NCI-H1417 treated with DMSO at 0.1 percent for 48 hours (cell line): Measurements from ENCODE around the gene DNAI2.
"Not testable (repeated sequence)": the region's sequence is repeated elsewhere in the genome, so short reads cannot be mapped to it uniquely, and the experiment has no call there.

ENCODE experiments used
- DNase-seq: peaks from one replicate; lab custom pipeline; 2025; lab: John Stamatoyannopoulos, UW

The DNAI2 gene

DNA sequence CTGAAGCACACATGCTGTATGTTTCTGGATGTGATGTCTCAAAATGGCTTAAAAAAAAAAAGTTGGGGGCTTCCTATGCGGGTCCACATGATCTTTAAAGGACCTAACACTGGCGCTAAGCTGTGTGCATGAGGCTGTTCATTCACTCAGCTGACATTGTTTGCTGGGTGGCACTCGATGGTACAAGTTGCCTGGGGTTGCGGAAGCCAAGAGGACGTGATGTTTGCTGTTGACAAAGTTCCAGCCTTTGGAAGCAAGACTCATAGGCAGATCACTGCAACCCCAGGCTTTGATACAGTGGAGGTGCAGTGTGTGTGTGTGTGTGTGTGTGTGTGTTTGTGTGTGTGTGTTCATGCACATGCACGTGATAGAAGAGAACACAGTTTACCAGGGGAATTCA lies 29.5 kb upstream of the DNAI2 start:
- no peak for DNase-seq

DNA sequence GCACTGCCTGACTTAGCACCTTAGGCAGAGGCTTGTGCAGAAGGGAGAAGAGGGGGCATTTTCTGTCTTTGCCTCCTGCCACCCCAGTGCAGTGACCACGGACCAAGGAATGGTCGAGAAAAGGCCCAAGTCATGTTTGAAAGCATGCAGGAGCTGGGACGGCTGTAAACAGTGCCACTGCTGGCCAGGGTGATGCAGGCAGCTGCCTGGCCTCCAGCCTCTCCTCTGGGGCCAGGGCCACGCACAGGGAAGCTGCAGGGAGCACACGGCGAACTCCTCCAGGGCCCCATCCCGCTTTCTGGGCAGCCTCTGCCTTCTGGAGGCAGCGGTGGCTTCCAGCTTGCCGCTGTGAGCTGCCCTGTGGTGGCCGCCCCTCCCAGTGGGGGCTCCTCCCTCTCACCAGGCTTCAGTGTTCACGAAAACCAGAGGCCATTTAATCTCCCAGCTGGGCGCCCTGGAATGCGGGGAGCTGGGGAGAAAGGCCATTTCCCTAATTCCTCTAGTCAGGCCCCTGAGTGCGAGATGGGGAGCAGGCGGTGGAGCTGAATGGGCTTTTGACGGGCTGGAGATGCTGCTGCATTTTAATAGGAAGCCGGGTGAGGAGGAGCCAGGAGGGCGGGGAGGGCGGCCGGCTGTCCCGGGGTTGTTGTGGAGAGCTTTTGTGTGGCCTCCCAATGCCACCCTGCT lies 28.7 kb upstream of the DNAI2 start:
- no peak for DNase-seq

DNA sequence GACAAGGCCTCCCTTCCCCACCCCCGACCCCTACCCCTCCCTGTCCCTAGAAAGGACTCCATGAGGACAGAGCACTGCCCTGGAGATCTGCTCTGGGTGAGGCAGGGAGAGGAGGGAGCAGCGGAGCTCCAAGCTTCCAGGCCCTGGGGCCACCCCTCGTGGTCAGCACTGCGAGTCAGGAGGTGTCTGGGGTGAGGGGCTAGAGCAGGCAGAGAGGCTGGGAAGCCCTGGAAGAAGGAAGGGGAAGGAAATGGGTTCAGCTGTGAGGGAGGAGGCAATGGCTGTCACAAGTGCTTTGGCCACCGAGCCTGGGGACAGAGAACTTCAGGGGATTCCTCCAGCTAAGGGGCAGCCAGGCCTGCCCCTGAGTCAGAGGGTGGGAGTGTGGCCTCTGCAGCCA lies 28.2 kb upstream of the DNAI2 start:
- no peak for DNase-seq

DNA sequence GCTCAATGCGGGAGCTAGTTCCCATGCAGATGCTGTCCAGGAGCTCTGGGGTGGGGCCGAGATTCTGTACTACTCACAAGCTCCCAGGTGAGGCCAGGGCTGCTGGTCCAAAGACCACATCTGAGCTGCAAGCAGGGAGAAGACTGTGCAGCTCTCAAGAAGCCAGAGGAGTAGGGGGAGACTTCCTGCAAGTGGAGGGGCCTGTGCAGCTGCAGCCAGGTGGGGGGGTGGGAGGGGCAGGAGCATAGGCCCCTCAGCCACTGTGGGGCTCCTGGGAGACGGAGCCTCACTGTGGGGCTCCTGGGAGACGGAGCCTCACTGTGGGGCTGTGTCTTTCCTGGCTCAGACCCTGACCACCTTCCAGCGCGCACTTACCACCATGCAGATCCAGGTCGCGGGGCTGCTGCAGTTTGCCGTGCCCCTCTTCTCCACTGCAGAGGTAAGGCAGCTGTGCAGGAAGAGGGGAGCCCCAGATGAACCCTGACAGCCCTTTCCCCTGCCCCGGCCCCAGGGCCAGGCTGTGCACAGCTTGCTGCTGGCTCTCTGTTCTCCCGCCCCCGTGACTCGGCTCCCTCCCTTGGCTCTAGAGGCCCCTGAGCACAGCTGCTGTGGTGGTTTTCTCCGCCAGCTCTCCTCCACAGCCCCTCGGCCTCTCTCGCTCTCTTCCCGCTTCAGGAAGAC lies 24.3 kb upstream of the DNAI2 start:
- no peak for DNase-seq

DNA sequence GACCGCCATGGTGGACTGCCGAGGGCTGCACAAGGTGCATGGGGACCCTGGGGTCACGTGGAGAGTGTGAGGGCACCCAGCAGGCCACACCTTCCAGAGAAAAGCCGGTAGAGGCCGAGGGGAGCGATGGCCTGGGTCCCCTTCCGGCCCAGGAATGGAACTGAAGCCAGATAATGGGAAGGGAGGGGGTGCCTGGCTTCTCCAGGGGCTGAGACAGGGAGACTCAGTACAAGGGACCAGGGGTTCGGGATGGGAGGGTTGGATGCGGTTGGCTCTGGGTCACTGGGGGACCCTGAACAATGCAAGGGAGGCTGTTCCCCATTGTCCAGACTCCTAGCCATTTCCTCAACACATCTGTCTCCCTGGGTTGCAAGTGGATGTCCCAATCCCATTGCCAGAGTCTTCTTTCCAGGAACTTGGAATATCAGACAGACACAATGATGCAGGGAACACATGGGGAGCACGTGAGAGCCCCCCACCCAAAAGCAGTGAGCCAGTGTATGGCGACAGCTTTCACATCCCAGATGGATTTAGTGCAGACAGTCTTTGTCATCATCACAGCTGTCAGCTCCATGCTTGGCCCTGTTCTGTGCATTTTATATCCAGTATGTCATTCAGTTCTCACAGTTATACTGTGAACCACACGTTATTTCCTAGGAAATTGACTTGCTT lies 23.6 kb upstream of the DNAI2 start:
- DNase-seq: no peak

DNA sequence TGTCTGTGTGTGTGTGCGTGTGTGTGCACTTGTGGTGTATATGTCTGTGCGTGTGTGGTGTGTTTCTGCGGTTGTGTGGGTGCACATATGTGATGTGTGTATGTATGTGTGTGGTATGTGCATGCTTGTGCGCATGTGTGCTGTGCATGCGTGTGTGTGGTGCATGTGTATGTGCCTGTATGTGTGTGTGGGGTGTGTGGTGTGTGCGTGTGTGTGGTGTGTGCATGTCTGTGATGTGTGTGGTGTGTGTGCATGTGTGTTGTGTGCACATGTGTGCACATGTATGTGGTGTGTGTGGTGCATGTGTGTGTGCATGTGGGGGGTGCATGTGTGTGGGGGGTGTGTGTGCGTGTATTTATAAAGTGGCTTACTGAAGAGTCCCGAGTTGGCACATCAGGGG lies 23.0 kb upstream of the DNAI2 start:
- DNase-seq: no peak

DNA sequence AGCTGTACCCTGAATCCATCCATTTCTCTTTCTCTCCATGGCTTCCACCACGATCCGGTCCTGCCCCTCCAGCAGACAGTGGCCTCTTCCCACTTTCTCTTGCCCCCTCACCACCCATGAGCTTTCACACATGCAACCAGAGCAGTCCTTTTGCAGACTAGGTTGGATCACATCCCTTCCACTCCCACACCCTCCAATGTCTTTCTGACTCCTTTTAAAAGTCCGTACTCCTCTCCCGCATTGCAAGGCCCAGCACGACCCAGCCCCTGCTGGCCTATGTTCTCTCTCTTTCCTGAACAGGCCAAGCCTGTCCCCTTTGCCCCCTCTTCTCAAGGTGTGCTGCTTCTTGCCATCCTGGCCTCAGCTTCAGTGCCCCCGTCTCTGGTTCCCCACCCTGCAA lies 22.5 kb upstream of the DNAI2 start:
- DNase-seq: no peak

DNA sequence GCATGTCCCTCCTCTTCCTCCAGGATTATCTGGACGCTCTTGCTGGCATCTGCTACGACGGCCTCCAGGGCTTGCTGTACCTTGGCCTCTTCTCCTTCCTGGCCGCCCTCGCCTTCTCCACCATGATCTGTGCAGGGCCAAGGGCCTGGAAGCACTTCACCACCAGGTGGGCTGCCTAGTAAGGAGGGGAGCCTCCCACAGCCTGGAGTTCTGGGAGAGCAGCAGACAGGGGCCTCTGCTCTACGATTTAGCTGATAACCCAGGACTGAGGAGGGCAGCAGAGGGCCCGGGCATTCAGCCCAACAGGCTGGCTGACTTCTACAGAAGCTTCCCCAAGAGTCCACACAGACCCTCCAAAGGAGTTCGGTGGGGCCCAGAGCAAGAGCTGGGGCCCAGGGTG lies 21.8 kb upstream of the DNAI2 start:
- no peak for DNase-seq

DNA sequence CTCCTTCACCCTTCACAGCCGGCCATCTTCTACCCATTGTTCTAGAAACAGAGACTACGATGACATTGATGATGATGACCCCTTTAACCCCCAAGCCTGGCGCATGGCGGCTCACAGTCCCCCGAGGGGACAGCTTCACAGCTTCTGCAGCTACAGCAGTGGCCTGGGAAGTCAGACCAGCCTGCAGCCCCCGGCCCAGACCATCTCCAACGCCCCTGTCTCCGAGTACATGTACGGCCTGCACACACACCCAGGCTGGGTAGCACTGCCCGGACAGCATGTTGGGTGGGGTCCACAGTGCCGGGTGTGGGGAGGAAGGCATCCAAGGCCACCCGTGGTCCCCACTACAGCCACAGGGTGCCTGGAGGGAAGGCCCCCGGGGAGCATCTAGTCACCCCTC lies 21.0 kb upstream of the DNAI2 start:
- no peak for DNase-seq

DNA sequence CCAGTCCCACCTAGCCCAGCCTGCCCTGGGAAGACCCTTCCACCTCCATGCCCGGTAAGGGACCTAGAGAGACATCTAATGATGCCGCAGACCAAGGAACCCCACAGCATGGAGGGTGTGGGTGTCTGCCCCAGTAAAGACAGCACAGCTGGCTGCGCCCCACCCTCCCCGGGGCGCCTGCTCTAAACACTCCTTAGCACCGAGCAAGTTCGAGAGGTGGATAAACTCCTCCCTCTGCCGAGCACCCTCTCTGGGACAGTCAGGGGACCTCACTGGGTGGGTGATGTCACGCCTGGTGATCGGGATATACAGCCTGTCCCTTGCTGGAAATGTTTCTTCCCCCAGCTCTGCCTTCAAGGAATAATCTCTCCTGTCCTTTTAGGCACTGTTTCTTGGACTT lies 16.7 kb upstream of the DNAI2 start:
- DNase-seq: no peak

DNA sequence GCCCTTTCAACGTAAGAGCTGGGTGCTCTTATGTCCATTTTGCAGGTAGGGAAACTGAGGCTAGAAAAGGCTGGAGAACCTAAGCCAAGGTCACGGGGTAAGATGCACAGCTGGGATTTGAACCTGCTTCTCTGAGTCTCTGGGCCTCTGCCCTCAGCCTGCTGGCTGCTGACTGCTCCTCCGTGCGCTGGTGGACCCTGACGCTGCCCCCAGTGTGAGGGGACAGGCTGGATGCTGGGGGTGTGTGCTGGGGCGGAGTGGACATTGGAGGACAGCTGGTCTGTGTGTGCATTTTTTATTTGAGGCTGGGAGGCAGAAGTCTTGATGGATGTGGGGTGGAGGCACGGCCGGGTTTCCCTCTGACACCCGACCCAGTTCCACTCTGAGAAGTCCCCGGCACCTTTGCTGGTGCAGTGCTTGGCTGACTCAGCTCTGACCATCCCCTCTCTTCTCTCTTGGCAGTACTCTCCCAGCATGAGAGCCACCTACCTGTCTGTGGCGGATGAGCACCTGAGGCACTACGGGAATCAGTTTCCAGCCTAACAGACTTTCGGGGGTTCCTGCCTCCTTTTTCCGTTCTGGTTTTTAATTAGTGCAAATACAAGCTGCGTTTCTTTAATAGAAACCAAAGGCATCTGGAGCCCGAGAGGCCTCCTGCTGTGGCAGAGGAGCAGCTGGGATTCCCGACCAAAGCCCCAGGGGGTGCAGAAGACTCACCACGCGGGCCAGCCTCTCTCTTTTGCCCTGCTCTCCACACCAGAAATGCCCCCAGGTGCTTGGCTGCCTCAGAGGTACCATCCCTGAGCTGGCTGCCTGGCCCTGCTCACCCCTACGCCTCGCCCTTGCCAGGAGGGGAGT lies 14.1 kb upstream of the DNAI2 start:
- no peak for DNase-seq

DNA sequence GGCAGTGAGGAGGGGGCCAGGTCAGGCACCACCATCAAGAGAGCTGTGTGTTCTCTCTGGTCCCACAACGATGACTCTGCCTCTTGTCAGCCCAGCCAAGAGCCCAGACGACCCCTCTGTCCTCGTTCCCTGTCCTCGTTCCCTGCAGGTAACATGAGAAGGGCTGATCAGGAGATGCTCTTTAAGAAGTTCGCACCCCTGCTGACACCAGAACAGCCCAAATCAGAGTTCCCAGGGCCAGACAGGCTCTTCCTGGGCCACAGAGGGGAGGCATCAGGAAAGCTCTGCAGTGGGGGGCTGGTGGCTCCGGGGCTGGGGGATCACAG lies 13.5 kb upstream of the DNAI2 start:
- DNase-seq: no peak

DNA sequence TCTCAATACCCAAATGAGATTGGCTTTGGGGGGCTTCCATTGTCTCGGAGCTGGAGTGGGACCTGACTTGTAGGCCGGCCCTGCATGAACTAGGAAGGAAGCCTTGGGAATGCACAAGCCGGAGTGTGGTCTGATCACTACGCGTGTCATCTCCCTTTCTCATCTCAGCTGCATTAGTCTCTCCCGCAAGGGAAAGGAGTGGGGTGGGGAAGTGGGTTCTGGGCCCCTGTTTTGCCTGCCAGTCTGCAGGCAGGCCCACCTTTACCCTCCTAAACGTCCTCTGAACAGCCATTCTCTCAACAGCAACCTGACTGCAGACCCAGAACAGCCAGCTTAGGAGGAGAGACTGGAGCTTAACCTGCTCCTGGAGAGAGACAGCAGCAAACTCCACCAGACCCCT lies 11.4 kb upstream of the DNAI2 start:
- no peak for DNase-seq

DNA sequence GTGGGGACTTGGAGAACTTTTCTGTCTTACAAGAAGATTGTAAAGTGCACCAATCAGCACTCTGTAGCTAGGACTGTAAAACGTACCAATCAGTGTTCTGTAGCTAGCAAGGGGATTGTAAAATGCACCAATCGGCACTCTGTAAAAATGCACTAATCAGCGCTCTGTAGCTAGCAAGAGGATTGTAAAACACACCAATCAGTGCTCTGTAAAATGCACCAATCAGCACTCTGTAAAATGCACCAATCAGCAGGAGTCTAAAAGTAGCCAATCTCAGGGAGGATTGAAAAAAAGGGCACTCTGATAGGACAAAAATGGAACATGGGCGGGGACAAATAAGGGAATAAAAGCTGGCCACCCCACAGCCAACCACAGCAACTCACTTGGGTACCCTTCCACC lies 7.0 kb upstream of the DNAI2 start:
- DNase-seq: not testable (repeated sequence)

DNA sequence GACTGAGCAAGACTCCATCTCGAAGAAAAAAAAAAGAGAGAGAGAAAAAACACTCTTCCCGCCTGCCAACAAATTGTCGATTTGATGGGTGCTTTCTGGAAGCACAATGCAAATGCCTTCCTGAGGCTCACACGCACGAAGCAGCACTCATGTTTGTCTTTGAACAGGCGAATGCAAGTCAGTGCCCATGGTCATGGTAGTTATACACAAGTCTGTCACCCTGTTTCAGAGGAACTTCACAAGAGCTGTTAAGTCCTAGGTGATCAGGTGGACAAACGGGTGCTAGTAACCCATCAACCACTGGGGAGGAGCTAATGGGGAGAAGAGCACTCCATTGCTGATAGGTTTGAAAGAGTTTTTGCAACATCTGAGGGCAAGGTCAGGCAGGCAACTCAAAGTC lies 6.5 kb upstream of the DNAI2 start:
- DNase-seq: no peak

DNA sequence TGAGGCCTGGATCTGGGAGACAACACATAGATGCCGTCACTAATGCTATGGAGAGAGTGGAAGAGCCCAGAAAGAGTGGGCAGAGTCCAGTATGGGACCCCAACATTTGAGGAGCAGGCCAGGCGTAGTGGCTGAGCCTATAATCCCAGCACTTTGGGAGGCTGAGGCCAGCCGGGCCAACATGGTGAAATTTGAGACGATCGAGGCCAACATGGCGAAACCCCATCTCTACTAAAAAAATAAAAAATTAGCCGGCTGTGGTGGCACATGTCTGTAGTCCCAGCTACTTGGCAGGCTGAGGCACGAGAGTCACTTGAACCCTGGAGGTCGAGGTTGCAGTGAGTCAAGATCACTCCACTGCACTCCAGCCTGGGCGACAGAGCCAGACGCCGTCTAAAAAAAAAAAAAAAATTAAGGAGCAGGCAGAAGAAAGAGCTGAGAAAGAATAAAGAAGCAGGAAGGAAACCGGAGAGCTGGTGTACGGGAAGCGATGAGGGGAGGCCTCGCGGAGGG lies 6.0 kb upstream of the DNAI2 start:
- DNase-seq: no peak

DNA sequence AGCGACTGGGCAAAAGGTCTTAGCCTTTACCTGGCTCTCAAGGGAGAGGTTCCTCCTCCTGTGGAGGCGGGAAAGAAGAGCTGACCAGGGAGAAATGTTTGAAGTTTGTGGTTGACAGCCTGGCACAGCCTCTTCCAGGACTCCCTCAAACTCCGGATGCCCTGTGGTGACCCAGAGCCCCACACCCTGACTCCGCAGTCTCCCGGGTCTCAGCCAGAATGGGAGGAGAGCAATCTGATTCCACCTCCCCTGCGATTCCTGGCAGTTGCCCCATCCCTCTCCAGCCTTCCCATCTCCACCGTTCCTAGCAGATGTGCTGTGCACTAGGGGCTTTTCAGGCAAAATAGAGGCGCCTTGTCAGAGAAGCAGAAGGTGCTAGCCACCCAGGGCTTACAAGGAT lies 5.5 kb upstream of the DNAI2 start:
- DNase-seq: no peak

DNA sequence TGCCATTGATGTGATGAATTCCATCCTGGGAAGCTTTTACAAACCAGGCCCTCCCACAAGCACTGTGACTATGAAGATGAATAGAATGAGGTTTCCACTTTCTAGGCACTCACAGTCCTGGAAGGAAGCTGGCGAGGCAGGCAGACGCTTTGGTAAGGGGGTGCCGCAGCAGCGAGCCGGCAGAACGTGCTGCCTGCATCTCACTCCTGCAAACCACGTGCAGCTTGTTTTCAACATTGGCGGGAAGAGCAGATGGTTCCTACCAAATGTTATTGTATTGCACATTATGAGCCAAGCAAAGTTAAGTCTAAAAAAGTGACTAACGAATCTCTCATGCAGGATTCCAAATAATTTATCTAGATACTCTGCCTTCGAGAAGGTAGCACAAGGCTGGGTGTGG lies 3.7 kb upstream of the DNAI2 start:
- no peak for DNase-seq

DNA sequence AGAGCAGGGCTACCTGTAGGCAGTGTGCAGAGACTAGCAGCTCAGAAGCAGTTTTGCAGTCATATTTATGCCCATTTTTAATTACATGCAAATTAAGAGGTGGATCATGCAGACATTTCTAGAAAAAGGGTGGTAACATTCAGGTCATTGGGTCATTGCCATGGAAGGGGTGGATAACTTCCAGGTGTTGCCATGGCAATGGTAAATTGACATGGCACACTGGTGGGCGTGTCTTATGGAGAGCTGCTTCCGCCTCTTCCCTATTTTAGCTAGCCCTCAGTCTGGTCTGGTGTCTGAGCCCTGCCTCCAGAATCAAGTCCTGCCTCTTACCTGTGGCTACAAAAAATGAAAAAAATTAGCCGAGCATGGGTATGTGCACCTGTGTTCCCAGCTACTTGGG lies 2.8 kb upstream of the DNAI2 start:
- no peak for DNase-seq

DNA sequence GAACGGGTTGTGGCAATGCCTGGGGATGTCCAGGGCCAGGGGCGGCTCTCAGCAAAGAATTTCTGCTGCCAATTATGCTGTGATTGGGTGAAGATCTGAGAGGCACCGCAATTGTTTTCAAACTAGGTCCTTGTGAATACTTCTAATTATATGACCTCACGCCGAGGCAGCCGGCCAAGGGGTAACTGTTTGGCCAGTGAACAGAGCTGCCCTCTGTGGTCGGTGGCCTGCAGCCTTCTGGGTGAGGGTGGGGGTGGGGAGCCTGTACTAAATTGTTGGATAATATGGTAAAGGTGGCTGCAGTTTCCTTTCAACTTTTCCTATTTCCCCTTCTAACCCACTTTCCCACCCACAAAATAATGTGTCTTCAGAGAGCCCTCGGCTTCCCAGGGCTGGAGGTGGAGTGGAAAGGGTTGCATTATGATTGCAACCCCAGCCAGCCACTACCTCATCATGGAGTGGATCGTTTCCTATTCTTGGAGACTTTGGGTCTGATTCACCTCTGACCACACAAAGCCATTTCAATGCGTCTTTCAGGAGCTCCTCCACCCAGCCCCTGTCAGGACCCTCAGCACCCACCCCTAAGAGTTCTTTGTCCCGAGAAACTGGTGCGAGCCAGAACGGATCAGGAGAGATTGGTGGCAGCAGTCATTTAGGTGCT lies 2.0 kb upstream of the DNAI2 start:
- no peak for DNase-seq

DNA sequence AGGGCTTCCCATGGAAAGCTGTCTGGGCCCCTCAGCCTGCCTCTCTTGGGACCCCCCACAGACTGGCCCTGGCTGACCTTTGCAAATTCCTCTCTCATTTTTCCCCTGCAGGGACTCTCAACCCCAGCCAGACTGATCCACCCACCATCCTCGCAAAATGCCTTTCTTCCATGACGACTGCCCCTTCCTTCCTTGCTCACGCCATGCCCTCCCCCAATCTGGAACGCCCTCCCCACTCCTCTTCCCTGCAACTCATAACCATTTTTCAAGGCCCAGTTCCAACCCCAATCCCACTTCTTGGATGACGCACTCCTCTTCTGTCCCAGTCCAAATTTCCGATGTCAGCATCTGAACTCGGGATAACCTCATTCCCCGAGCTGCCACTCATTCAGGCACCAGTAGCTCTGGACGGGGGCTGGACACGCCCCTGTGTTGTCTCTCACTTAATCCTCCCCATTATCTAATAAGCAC lies 1.3 kb upstream of the DNAI2 start:
- DNase-seq: no peak
